Osteocyte (in vitro differentiated cells): ENCODE results near the gene MUC3A. TPM values are rescaled to one million over a fixed set of nuclear protein-coding genes. Genes with fewer than 3 reads are reported as not detected.
"Not testable (repeated sequence)": the region's sequence is repeated elsewhere in the genome, so short reads cannot be mapped to it uniquely, and the experiment has no call there.

Experiments
- DNase-seq: peaks from one replicate; pipeline ENCODE4 v3.0.0; 2021; ENCODE audit warnings: mixed read lengths; ENCODE audit not compliant: unreplicated experiment; ENCODE audit errors: extremely low spot score
- H3K27ac Mint-ChIP-seq: one replicate; pipeline ENCODE4 v1.8.0; 2021; ENCODE audit warnings: mild to moderate bottlenecking, mixed read lengths; ENCODE audit not compliant: unreplicated experiment
- H3K27me3 Mint-ChIP-seq: one replicate; pipeline ENCODE4 v1.8.0; 2021; ENCODE audit warnings: mixed read lengths; ENCODE audit not compliant: unreplicated experiment
- H3K36me3 Mint-ChIP-seq: one replicate; pipeline ENCODE4 v1.8.0; 2021; ENCODE audit warnings: mixed read lengths; ENCODE audit not compliant: unreplicated experiment
- H3K4me1 Mint-ChIP-seq: one replicate; pipeline ENCODE4 v1.8.0; 2021; ENCODE audit warnings: mixed read lengths; ENCODE audit not compliant: unreplicated experiment
- H3K4me3 Mint-ChIP-seq: one replicate; pipeline ENCODE4 v1.8.0; 2021; ENCODE audit warnings: mild to moderate bottlenecking, moderate library complexity, mixed read lengths; ENCODE audit not compliant: unreplicated experiment
- H3K9me3 Mint-ChIP-seq: one replicate; pipeline ENCODE4 v1.8.0; 2021; ENCODE audit warnings: mixed read lengths; ENCODE audit not compliant: unreplicated experiment
- total RNA-seq: library from RNA; stranded (reverse); gene quantifications from 2 replicates; pipeline ENCODE4 v1.2.1, GENCODE V29; 2021
- TF ChIP-seq, protein P1 (sequence below): fragments of 200-600 bp; sonication (generic); IDR thresholded peaks from 2 replicates; pipeline ENCODE4 v1.5.0; 2021; ENCODE audit warnings: antibody characterized with exemption, mild to moderate bottlenecking, moderate library complexity

The MUC3A gene
- total RNA-seq, 1 donor from 2014 or later = not detected

DNA sequence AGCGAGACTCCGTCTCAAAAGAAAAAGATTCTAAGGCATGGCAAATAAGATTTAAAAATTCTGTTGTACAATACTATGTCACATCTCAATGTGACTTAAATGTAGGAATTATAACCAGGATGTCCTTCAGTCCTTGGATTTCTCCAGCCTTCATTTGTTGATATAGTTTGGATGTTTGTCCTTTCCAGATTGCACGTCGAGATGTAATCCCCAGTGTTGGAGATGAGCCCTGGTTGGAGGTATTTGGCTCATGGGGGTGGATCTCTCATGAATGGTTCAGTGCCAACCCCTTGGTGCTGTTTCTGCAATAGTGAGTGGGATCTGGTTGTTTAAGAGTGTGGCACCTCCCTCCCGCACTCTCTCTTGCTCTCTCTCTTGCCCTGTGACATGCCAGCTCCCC lies 40.8 kb upstream of the MUC3A start:
- TF ChIP-seq, protein P1, sequence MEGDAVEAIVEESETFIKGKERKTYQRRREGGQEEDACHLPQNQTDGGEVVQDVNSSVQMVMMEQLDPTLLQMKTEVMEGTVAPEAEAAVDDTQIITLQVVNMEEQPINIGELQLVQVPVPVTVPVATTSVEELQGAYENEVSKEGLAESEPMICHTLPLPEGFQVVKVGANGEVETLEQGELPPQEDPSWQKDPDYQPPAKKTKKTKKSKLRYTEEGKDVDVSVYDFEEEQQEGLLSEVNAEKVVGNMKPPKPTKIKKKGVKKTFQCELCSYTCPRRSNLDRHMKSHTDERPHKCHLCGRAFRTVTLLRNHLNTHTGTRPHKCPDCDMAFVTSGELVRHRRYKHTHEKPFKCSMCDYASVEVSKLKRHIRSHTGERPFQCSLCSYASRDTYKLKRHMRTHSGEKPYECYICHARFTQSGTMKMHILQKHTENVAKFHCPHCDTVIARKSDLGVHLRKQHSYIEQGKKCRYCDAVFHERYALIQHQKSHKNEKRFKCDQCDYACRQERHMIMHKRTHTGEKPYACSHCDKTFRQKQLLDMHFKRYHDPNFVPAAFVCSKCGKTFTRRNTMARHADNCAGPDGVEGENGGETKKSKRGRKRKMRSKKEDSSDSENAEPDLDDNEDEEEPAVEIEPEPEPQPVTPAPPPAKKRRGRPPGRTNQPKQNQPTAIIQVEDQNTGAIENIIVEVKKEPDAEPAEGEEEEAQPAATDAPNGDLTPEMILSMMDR = no peak
- peaks cover 5% of the 10 kb centered on the region for H3K9me3 Mint-ChIP-seq
- no peaks in the 10 kb centered on the region for H3K36me3 Mint-ChIP-seq
- no peak overlapping the region for H3K4me3 Mint-ChIP-seq
- no peak for DNase-seq
- no peaks in the 10 kb centered on the region for H3K4me1 Mint-ChIP-seq
- H3K27ac Mint-ChIP-seq = no peak overlapping the region
- peaks cover 14% of the 10 kb centered on the region for H3K27me3 Mint-ChIP-seq

DNA sequence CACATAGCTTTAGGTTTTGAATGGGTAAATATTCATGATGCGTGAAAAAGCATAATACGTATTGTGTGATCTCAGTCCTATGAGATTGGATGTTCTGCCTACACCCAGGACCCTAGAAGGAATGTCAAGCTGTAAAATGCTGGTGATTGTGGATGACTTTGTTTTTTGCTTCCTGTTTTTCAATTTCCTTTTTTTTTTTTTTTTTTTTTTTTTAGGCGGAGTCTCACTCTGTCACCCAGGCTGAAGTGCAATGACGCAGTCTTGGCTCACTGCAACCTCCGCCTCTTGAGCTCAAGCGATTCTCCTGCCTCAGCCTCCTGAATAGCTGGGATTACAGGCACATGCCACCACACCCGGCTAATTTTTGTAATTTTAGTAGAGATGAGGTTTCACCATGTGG lies 38.9 kb upstream of the MUC3A start:
- not testable (repeated sequence) for H3K36me3 Mint-ChIP-seq

DNA sequence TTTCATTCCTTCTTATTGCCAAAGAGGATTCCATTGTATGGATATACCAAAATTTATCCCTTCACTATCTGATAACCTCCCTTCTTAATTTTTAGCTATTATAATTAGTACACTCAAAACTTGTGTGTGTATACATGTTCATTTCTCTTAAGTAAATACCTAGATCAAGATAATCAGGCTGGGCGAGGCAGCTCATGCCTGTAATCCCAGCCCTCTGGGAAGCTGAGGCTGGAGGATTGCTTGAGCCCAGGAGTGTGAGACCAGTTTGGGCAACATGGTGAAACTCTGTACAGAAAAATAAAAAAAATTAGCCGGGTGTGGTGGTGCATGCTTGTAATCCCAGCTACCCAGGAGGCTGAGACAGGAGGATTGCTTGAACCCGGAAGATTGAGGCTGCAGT lies 37.9 kb upstream of the MUC3A start:
- Mint-ChIP-seq H3K4me1 (peaks cover 1% of the 10 kb centered on the region), H3K4me3 (no peak overlapping the region)

More for the DNA sequence above, 38.9 kb upstream of the MUC3A start:
- H3K27ac Mint-ChIP-seq, H3K4me3 Mint-ChIP-seq, H3K4me1 Mint-ChIP-seq, H3K9me3 Mint-ChIP-seq, DNase-seq: not testable (repeated sequence)
- peaks cover 11% of the 10 kb centered on the region for H3K27me3 Mint-ChIP-seq

DNA sequence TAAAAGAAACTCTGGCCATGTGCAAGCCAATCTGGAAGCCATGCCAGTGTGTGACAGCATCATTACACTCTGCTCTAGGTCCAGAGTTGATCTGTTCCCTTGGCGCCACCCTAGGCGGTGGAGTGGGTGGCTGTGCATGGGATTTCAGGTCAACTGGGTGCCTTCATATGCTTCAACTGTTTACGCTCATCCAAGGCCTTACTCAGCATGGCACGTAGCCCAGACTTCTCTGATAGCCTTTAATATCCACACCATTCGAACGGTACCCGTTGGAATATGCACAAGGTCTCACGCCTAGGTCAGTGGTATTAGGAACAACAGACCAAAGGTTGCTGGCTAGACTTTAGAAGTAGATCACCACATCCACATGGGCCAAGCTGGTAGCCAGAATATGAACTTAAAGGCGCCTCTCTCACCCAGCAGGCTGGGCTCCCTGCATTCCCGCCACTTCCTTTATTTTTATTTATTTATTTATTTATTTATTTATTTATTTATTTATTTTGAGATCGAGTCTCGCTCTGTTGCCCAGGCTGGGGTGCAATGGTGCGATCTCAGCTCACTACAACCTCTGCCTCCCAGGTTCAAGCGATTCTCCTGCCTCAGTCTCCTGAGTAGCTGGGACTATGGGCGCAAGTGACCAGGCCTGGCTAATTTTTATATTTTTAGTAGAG lies 35.0 kb upstream of the MUC3A start:
- peaks cover 12% of the 10 kb centered on the region for H3K27me3 Mint-ChIP-seq
- no peaks in the 10 kb centered on the region for H3K36me3 Mint-ChIP-seq
- no peaks in the 10 kb centered on the region for H3K9me3 Mint-ChIP-seq
- peaks cover 2% of the 10 kb centered on the region for H3K4me1 Mint-ChIP-seq
- H3K4me3 Mint-ChIP-seq = no peak overlapping the region
- no peak overlapping the region for H3K27ac Mint-ChIP-seq
- TF ChIP-seq, protein P1 = no peak
- DNase-seq = no peak

More for the DNA sequence above, 37.9 kb upstream of the MUC3A start:
- Mint-ChIP-seq H3K27ac (no peak overlapping the region), H3K36me3 (no peaks in the 10 kb centered on the region), H3K27me3 (peaks cover 12% of the 10 kb centered on the region), H3K9me3 (peaks cover 5% of the 10 kb centered on the region)
- TF ChIP-seq, protein P1 = no peak
- DNase-seq = no peak

DNA sequence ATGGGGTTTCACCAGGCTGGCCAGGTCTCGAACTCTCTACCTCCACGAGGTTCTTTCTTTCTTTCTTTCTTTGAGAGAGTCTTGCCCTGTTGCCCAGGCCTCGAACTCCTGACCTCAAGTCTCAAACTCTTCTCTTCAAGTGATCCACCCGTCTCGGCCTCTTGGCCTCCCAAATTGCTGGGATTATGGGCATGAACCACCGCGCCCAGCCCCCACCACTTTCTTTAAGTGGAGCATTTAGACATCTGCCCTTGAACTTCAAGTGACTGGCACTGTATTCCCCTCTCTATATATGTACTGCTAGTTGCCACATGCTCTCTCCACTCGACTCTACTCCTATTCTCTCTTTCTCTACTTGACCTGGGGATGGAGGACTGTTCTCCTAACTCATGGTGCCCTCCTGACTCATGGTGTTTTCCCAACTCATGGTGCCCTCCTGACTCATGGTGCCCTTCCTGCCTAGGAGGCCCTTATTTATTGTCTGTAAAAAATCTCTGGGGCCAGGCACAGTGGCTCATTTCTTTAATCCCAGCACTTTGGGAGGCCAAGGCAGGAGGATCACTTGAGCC lies 34.4 kb upstream of the MUC3A start:
- H3K4me3 Mint-ChIP-seq = no peak overlapping the region
- H3K27me3 Mint-ChIP-seq = peaks cover 16% of the 10 kb centered on the region
- H3K4me1 Mint-ChIP-seq = peaks cover 2% of the 10 kb centered on the region
- H3K27ac Mint-ChIP-seq = no peak overlapping the region
- no peak for DNase-seq
- H3K36me3 Mint-ChIP-seq = no peaks in the 10 kb centered on the region
- TF ChIP-seq, protein P1 = no peak
- H3K9me3 Mint-ChIP-seq = no peaks in the 10 kb centered on the region

DNA sequence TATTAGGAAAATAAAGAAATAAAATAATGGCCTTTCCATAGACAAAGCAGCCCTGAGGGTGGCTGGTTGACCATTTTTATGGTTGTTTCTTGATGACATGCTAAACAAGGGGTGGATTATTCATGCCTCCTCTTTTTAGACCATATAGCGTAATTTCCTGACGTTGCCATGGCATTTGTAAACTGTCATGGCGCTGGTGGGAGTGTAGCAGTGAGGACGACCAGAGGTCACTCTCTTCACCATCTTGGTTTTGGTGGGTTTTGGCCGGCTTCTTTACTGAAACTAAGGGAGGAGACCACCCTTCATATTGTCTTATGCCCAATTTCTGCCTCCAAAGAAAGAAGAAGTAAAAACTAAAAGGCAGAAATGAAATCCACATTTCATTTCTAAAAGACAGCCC lies 30.0 kb upstream of the MUC3A start:
- DNase-seq, H3K9me3 Mint-ChIP-seq, H3K4me3 Mint-ChIP-seq, H3K4me1 Mint-ChIP-seq, H3K36me3 Mint-ChIP-seq, H3K27ac Mint-ChIP-seq: not testable (repeated sequence)
- peaks cover 40% of the 10 kb centered on the region for H3K27me3 Mint-ChIP-seq

DNA sequence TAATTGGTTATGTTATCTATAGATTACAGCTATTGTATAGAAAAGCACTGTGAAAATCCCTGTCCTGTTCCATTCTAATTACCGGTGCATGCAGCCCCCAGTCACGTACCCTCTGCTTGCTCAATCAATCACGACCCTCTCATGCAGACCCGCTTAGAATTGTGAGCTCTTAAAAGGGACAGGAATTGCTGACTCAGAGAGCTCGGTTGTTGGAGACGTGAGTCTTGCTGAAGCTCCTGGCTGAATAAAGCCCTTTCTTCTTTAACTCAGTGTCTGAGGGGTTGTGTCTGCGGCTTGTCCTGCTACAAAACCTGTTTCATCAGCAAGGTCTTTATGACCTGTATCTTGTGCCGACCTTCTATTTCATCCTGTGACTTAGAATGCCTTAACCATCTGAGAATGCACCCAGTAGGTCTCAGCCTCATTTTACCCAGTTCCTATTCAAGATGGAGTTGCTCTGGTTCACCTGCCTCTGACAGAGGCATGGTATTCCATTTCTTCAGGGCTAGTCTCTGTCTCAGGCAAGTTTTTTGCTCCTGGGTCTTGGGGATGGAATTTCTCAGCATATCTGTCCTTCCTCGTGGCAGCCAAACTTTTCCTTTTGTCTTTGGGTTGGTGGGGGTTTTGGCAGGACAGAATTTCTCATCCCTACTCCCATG lies 29.4 kb upstream of the MUC3A start:
- H3K27me3 Mint-ChIP-seq = peaks cover 40% of the 10 kb centered on the region
- not testable (repeated sequence) for H3K9me3 Mint-ChIP-seq, H3K36me3 Mint-ChIP-seq, H3K27ac Mint-ChIP-seq, DNase-seq, H3K4me3 Mint-ChIP-seq, H3K4me1 Mint-ChIP-seq
